ENCODE results near the gene SNAPC4.

Gene SNAPC4

GRCh38 chr9:136357202-136357725 lies 42.7 kb downstream of the SNAPC4 start:
- no peak for TF ChIP-seq CTCF (IDR thresholded peaks at IDR 0.05)

GRCh38 chr9:136355616-136356557 lies 44.1 kb downstream of the SNAPC4 start:
- no peak for TF ChIP-seq CTCF (IDR thresholded peaks at IDR 0.05)

- TF ChIP-seq CTCF (IDR thresholded peaks at IDR 0.05): no peak
Measured at GRCh38 chr9:136354592-136355085, 45.3 kb downstream of the SNAPC4 start.

GRCh38 chr9:136353757-136354488 lies 46.0 kb downstream of the SNAPC4 start:
- TF ChIP-seq CTCF (IDR thresholded peaks at IDR 0.05): no peak

- no peak for TF ChIP-seq CTCF (IDR thresholded peaks at IDR 0.05)
Measured at GRCh38 chr9:136353088-136353487, 46.9 kb downstream of the SNAPC4 start.

GRCh38 chr9:136352682-136353081 lies 47.3 kb downstream of the SNAPC4 start:
- TF ChIP-seq CTCF (IDR thresholded peaks at IDR 0.05): no peak

GRCh38 chr9:136351252-136351800 lies 48.6 kb downstream of the SNAPC4 start:
- no peak for TF ChIP-seq CTCF (IDR thresholded peaks at IDR 0.05)

Measured in LNCAP (cell line).